ENCODE results near the gene DNAAF3.
A peak's percentile ranks its signal among the peaks of the same experiment; 100 is the strongest.
"Not testable (repeated sequence)": the region's sequence is repeated elsewhere in the genome, so short reads cannot be mapped to it uniquely, and the experiment has no call there.

DNAAF3 gene

DNA sequence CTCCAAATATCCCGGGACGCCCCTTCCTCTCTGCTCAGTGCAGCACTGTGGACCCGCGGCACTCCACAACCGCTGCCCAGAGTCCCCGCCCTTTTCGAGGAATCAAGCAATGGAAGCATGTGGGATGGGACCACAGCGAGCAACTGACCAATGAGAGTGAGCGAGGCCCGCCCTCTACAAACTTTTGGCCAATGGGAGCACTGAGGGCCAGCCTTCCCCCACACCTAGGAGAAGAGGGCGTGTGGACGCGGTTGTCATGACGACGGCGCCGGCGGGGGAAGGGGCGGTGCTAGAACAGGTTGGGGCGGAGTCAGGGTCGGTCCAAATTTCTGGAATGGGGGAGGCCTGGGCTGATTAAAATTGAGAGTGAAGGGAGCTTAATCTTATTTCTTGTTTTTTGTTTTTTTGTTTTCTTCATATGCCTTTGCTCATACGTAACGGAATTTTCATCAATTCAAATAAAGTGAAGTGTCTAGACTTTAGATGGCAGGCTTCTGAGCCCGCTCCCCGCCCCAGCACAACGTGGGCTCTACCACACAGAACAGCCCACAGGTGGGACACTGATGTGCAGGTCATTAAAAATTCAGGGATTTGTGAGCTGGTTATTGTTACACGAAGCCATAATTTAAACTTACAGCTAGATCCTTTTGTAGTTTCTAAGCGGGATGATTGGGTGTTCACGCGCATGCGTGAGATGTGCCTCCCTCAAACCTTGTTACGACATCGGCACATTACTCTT lies at the start of gene DNAAF3:
DNAAF3 (minus strand) TSS at position 84 of the 739 bp plus-strand sequence. CDS start 200 bp downstream, outside the sequence.
- DNase-seq, result peak; percentile 98

DNA sequence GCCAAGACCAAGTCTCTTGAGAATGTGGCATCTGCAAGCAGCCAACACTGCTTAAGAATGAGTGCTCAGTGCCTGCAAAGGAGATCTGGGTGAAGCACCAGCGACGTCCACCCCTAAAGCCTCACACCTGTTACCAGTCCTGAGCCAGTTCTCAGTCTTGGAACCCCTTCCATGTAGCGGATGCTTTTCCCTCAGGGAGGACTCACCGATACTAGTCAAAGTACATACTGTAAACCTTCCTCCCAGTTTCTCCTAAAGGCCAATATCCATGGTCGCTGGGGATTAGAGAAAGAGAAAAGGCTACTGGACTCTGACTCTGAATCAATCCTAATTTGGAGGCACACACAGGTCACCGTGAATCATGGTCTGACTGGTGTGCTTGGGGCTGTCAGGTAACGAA lies 47.1 kb upstream of the DNAAF3 start:
- no peak for DNase-seq

DNA sequence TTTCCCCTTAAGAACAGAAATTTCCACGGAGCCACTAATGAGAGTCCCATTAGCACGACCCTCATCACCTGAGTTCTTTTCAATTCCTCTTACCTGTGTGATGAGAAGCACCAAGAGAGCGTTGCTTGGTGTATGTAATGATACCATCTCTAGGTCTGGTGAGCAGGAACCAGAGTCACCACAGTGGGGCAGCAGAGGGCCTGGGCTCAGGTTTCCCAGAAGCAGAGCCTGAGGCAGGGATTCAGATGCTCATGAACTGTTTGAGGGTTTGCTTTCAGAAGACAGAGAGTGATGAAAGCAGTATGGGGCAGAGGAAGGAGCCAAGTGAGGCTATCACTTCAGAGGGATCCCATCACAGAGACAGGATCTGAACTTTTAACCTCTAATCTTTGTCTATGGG lies 46.0 kb upstream of the DNAAF3 start:
- no peak for DNase-seq

DNA sequence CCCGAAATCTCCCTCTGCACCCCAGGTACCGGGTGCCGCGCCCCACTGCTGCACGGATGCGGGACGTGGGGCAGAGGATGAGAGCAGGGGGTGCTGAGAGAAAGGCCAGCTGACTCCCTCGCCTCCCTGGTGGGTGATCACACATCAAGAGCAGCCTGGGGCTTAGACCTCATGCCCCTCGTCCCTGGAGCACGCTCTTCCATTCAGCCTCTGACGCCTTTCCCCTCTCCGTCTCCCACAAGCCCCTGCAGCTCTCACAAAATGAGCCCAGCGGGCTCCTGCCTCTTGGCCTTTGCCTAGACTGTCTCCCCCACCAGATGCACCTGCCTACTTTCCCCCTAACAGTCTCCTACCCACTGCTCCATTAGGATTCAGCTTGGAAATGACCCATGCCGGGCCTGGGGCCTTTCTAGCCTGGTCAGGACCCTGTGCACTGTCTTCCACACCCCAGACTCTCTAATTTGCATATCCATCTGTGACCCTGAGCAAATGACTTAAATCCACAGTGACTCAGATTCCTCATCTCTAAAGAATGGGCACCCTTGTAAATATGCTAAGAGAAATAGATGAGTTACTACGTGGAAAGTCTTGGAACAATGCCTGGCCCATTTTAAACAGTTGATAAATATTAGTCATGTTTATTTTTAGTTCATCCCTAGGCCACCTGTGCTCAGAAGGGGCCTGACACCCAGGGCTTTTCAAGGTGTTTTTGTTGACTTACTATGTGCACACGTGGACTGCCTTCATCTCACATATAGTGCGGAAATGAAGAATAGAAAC lies 43.5 kb upstream of the DNAAF3 start:
- peak; percentile 20 for DNase-seq

DNA sequence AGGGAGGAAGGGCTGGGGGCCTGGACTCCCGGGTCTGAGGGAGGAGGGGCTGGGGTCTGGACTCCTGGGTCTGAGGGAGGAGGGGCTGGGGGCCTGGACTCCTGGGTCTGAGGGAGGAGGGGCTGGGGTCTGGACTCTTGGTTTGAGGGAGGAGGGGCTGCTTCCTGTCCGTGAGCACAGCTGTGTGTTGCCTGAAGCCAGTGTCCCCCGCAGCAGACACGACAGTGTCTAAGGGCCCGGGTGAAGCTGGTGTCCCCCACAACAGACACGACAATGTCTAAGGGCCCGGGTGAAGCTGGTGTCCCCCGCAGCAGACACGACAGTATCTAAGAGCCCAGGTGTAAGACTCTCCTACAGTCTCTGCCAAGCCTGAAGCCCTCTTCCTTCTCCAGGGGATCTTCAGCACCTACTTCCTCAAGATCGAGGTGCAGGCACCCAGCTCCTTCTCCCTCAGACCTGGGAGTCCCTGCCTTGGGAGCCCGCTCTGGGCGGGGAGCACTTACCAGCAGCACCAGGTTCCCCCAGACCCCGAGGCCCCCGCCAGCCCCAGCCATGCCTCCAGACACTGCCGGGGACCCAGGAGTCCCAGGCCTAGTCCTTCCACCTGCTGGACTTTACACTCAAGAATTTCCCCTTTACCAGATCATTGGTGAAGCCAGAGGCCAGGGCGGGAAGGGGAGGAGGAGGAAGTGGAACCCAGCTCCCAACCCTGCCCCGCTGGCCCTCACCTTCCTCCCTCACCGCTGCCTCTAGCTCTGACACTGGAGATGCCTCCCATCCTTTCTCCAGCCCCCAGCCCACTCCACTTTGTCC lies 42.7 kb upstream of the DNAAF3 start, which contains the start of gene PTPRH:
PTPRH (minus strand) TSS at position 622 of the 813 bp plus-strand sequence; CDS start at position 554, 68 bp downstream.
- DNase-seq, result no peak

DNA sequence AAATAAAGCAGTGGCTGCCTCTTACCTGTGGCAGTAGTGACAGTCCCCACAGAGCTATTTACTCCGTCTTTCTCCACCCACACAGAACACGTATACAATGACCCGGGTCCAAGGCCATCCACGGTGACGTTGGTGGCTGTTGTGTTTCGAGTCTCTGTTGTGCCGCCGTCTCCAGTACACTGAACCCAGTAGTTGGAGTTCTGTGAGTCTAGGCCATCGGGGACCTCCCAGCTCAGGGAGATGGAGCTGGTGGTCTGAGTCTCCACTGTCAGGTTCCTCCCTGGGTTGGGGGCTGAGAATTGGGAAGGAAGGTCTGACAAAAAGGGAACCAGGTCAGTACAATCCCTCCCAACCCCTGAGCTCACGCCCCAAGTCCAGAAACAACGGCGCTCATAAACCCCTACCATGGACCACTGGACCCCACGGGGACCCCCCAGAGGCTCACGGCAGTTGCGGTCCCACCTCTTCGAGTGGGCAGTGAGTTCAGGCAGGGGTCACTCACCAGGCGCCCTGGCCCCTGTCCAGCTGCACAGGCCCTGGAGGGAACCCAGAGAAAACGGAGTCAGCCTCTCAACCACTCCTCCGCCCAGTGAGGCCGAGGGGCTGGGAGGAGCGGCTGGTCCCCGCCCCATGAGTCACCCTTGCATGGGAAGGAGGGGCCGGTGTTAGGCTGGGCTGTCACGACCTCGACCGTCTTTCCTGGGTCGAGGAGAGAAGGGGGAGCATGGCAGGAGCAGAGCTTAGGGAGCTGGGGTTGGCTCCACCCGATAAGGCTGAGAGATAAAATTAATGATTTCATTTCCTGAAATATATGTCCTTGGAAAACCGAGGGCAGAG lies 40.5 kb upstream of the DNAAF3 start:
- DNase-seq, result peak; percentile 76

DNA sequence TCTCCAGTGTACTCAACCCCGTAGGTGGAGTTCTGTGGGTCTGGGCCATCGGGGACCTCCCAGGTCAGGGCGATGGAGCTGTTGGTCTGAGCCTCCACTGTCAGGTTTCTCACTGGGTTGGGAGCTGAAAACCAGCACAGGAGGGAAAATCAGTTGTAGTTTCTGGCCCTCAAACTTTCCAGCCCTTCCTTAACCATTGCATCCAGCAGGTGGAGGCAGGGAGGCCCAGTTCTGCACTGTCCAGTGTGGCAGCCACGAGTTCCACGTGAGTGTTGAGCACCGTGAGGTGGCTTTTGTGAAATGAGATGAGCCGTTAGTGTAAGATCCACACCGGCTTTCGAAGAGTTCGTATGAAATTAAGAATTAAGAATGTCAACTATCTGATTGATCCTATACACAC lies 35.8 kb upstream of the DNAAF3 start:
- DNase-seq, result not testable (repeated sequence)

DNA sequence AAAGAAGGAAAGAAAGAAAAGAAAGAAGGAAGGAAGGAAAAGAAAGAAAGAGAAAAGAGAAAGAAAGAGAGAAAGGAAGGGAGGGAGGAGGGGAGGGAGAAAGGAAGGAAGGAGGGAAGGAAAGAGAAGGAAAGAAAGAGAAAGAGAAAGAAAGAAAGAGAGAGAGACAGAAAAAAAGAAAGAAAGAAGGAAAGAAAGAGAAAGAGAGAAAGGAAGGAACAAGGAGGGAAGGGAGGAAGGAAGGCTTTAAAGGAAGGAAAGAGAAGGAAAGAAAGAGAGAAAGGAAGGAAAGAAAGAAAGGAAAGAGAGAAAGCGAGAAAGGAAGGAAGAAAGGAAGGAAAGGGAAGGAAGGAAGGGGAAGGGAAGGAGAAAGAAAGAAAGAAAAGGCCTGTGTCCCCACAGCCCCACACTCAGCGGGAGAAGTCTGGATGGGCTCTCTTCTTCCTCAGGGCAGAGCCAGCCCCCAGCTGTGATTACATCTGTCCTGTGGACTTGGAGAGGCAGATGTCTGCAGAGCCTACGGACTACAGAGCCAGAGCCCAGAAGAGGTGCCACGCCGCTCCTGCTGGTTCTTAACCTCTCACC lies 33.3 kb upstream of the DNAAF3 start:
- DNase-seq, result no peak

DNA sequence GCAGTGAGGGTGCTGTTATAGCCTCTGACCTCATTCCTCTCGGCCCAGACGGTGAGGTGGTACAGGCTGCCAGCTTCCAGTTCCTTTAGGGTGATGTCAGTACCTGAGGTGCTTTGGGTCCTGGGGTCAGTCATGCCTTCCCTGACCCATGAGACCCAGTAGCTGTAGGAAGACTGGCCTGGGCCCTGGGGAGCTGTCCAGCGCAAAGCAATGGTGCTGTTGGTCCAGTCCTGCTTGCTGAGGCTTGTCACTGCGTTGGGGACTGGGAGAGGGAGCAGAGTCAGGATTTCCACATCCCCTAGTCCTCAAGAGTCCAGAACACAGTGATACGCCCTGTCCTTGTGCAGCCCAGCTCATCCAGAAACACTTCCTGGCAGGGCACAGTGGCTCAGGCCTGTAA lies 32.2 kb upstream of the DNAAF3 start:
- no peak for DNase-seq

DNA sequence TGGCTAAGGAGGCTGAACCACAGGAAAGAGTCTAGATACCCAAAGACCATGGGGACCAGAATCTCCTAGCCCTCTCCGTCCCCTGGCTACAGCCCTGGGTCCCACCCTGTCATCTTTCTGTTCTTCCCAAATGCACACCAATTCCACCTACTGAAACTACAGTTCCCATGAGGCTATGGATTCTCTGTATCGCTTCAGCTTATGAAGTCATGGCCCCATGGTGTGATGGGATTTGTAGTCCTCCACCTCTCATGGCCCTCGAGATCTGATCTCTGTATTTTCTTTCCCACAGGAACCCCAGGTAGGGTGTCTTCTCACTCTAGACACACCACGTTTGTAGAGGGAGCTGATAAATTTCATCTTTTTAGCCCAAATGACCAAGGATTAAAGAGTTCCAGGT lies 31.1 kb upstream of the DNAAF3 start:
- peak; percentile 47 for DNase-seq

DNA sequence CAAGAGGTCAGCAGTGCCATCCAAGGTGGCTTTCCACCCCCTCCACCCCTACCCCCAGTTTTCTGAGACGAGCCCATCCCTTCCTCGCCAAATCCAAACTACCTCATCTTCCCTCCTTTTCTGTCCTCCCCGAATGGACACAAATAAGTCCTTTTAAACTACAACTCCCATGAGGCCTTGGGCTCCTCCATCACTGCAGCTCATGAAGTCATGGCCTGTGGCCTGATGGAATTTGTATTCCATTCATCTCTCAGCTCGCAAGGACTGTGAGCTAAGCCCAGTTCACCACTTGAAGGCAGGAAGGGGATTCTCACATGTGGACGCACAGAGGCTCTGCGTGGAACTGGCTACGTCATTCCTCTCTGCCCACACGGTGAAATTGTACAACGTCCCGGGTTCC lies 30.4 kb upstream of the DNAAF3 start:
- DNase-seq, result no peak

DNA sequence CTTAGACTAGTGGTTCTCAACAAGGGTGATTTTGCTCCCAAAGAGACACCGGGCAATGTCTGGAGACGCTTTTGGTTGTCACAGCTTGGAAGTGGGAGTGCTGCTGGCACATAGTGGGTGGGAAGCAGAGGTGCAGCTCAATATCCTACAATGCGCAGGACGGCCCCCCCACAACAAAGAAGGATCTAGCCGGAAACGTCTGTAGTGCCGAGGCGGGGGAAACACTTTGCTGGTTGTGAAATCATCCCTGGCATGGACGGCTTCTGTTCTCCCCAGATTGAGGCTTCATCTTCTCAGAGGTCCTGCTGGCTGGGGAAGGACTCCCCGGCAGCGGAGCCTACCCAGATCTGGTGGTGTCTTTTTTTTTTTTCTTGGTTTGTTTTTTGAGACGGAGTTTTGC lies 27.1 kb upstream of the DNAAF3 start:
- no peak for DNase-seq

DNA sequence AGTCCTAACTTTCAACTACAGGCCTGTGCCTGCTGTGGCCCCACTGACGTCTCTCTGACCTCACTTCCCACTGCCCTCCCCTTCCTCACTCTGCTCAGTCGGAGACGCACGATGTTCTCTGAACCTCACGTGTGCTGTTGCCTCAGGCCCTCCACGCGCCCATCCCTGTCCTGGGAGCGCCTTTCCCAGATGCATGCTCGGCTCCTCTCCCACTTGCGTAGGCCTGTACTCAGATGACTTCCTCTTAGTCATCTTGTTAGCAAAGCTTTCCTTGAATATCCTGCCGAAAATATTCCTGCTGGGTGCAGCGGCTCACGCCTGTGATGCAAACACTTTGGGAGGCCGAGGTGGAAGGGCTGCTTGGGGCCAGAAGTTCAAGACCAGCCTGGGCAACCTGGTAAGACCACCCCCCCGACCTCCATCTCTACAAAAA lies 23.0 kb upstream of the DNAAF3 start:
- peak; percentile 21 for DNase-seq

DNA sequence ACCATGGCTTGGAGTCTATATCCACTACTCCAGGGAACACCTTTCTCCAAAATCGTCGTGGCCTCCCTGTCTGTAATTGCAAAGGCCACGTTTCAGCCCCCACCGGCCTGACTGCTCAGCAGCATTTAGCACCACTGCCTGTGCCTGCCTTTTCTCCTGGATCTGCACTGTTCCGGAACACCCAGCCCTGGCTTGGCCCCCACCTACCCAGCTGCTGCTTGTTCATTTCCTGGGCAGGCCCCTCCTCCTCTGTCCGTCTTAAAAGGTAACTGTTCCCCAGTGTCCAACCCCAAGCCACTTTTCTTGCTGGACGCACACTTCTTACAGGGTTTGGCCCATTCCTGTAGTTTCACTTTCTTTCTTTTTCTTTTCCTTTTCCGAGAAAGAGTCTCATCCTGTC lies 22.2 kb upstream of the DNAAF3 start:
- no peak for DNase-seq

DNA sequence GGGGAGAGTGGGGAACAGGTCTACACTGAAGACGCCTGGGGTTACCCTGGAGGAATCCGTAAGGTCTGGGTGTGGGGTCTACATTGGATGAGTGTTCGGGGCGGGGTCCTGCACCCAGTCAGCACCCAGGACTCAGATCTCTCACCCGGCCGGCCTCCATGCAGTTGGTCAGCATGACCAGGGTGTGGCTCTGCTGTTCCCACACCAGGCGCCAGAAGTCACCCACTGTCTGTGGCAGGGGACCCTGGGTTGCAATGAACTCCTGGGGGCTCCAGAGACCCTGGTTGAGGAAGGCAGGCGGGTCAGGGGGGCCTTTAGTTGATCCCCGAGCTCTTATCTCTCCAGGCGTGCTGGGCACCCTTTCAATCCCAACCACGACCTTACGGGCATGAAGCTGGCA lies 19.7 kb upstream of the DNAAF3 start:
- DNase-seq, result no peak

DNA sequence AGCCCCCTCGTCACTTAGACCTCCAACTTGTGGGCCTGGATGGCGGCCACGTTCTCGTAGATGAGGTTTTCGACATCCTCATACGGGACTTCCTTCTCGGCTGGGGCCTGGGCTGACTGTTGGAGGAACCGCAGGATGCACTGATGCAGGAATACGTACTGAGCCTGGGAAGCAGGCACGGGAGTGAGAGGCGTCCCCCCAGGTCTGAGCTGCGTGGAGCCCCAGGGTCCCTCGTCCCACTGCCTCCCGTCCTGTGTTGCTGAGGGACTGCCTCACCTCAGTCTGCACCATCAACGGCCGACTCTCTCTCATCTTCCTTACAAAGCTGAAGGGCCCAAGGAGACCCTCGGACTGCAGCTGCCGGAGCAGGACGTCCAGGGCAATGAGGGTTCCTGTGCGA lies 15.3 kb upstream of the DNAAF3 start:
- no peak for DNase-seq

DNA sequence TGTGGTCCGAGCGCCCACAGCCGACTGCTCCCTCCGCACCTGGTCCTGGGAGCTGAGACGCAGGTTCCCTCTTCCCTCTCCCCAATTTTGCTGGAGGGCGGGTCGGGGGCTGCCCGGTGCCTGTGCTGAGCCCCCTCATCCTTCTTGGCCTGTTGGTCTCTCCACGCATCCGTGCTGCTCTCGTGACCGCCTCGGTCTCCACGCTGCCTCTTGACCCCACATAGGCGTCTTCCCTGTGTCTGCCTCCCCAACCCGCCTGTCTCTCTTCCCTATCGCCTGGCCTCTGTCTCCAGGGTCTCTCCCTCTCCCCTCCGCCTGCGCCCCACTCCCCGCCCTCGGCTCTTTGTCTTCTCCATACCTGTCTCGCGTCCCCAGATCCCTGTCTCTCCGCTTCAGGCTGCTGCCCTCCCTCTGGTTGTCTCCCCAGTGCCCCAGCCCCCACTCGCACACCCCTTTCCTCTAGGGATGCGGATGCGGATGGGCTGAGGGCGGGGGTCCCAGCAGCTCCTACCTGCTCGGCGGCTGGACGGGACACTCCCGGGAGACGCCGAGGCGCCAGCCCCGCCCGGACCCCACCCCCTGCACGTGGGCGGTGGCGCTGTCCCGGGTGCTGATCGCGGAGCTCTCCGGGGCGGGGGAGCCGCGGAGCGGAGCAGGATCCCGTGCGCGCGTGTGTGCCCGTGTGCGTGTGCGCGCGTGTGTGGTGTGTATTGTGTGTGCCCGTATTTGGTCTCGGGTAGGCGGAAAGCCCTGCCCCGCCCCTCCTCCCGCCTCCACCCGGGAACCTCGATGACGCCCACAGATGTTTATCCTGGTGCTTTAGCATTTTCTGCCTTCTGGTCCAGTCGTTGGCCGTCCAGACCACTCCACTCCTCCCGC lies 13.4 kb upstream of the DNAAF3 start, which contains the start of gene SYT5:
SYT5 (minus strand) TSS at position 684 of the 879 bp plus-strand sequence. CDS start 1,248 bp downstream, outside the sequence.
- peak; percentile 75 for DNase-seq

DNA sequence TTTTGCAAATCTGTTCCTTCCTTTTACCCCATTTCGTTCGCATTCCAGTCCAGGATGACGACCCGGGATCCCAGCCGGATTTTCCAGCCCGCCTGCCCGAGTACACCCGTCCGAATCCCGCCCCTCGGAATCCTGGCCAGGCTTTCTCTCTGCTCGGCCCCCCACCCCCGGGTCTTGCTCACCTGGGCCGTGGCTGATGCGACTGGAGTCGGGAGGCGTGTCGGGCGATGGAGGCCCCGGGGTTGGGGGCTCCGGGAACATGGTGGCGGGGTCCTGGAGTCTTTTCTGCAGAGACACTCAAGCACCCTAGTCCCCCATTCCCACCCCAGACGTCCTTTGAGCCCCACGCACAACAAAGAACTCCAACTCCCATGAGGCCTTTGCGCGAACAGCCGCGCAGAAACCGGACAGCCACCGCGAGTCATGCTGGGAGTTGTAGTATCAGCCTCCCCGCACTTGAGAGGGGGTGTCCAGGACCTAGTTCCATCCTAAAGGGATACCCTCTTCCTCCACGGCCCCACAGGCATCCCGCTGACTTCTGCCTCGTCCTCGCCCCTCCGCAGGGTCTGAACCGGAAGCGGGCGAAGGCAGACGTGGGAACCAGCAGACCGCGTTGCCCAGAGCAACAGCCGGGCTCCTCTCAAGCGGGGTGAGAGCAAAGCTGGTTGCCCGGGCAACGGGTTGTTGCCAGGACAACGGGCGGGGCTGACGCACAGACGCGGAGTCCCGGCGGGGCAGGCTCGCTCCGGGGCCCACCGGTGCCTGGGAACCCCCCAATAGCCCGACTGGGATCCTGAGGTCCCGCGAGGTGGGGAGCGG lies 12.6 kb upstream of the DNAAF3 start:
- peak; percentile 97 for DNase-seq

DNA sequence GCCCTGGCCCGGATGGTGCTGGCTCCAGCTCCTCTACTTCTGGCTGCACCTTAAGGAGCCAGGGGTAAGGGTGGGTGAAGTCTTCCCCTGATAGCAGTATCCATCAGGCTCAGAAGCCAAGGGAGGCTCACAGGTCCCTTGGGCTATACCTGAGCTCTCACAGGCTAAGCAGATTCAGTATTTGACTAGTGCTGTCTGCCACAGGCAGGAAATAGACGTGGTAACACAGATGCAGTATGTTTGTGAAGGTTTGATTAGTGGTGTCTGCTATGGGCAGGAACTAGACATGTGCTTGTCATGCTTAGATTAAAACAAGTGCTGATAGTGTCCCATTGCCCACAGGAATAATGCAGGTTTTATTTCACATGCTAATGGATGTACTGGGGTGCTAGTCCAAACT lies 9.7 kb upstream of the DNAAF3 start:
- DNase-seq, result no peak
